M059J (cell line): Measurements from ENCODE around the gene BRIP1. TPM values are rescaled to one million over a fixed set of nuclear protein-coding genes. Genes with fewer than 3 reads are reported as not detected.
"Not testable (repeated sequence)": the region's sequence is repeated elsewhere in the genome, so short reads cannot be mapped to it uniquely, and the experiment has no call there.

Experiments used
- DNase-seq: peaks from one replicate; pipeline ENCODE4 v3.0.0-alpha.2; 2012; ENCODE audit warnings: low read depth
- total RNA-seq: library from RNA; depleted of rRNA; stranded (reverse); fragments of >200 nt; shearing (Covaris generic); gene quantifications from 2 replicates; pipeline ENCODE4 v1.2.3, GENCODE V29; 2014

Gene BRIP1
- total RNA-seq, 1 experiment from 2014 or later, result 20.8 TPM

DNA sequence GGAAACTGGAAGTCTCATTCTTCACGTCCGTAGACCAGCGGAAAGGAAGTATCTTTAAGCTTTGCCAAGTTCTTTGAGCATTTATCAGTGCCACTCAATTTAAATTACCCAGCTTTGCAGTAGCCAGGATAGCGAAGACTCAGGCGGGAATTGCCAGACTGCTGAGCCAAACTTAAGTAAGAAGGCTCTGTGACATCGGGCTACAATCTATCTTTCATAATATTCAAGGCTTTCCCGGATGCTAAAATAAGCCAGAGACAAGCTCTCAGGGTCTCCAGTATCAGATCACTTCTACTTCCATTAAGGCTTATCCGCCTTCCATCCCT lies 436 bp upstream of the BRIP1 start:
- no peak for DNase-seq

GRCh38 chr17:61862105-61862574 lies 1.2 kb downstream of the BRIP1 start:
- peak; percentile 67 for DNase-seq

- DNase-seq, result not testable (repeated sequence)
Observed at GRCh38 chr17:61860397-61860796, 2.9 kb downstream of the BRIP1 start.

GRCh38 chr17:61856035-61856434 lies 7.3 kb downstream of the BRIP1 start:
- no peak for DNase-seq

- no peak for DNase-seq
Observed at GRCh38 chr17:61852857-61853256, 10.5 kb downstream of the BRIP1 start.

- DNase-seq, result no peak
Observed at GRCh38 chr17:61849674-61850073, 13.7 kb downstream of the BRIP1 start.

GRCh38 chr17:61848896-61849295 lies 14.4 kb downstream of the BRIP1 start:
- DNase-seq, result no peak

DNA sequence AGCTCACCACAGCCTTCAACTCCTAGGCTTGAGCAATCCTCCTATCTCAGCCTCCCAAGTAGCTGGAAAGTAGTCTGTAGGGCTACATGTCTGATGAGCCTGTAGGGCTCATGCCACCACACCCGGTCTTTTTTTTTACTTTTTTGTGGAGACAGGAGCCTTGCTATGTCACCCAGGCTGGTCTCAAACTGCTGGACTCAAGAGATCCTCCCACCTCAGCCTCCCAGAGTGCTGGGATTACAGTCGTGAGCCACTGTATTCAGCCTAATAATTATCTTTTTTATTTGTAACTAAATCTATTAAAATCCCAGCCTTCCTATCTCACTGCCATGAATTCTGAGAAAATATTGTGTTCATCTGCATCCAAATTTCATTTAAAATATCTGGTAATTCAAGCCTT lies 15.1 kb downstream of the BRIP1 start:
- DNase-seq, result no peak

DNA sequence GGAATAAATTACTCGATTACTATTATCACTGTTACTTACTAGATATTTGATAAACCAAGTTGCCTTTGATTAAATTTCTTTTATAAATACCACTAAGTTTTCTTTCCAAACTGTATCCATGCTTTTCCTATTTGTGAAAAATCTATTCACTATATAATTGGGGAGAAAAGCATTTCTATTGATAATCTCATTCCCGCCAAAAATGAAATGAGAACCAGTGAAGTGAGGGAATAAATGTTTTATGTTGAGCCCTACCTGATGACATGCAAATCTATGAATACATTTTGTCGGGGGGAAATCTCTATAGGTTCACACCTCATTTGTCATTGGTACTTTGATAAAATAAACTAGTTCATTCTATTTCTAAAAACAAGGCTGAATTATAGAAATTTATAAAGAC lies 15.7 kb downstream of the BRIP1 start:
- DNase-seq, result no peak

GRCh38 chr17:61846761-61847375 lies 16.5 kb downstream of the BRIP1 start:
- DNase-seq, result no peak

GRCh38 chr17:61846088-61846487 lies 17.2 kb downstream of the BRIP1 start:
- DNase-seq, result no peak

DNA sequence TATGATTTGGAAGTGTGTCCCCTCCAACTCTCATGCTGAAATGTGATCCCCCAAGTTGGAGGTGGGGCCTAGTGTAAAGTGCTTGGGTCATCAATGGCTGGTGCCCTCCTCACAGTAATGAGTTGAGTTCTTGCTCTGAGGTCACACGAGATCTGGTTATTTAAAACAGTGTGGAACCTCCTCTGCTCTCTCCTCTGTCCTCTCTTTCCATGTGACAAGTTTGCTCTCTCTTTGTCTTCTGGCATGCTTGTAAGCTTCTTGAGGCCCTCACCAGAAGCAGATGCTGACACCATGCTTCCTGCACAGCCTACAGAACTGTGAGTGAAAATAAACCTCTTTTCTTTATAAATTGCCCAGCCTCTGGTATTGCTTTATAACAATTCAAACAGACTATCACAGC lies 19.9 kb downstream of the BRIP1 start:
- DNase-seq, result no peak

DNA sequence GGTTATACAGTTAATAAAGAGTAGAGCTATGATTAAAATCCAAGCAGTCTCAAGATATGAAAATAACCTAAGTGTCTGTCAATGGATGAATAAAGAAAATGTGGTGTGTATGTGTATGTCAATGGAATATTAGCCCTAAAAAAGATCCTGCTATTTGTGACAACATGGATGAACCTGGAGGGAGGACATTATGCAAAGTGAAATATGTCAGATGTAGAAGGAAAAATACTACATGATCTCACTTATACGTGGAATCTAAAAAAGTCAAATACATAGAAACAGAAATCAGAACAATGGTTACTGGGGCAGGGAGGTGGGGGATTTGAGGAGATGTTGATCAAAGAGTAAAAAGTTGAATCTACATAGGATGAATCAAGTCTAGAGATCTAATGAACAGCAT lies 20.4 kb downstream of the BRIP1 start:
- no peak for DNase-seq

- no peak for DNase-seq
Observed at GRCh38 chr17:61839300-61839786, 24.0 kb downstream of the BRIP1 start.

GRCh38 chr17:61837175-61838051 lies 25.9 kb downstream of the BRIP1 start:
- peak; percentile 66 for DNase-seq

GRCh38 chr17:61836266-61837174 lies 26.8 kb downstream of the BRIP1 start:
- DNase-seq, result peak; percentile 4

- no peak for DNase-seq
Observed at GRCh38 chr17:61835606-61836005, 27.7 kb downstream of the BRIP1 start.

DNA sequence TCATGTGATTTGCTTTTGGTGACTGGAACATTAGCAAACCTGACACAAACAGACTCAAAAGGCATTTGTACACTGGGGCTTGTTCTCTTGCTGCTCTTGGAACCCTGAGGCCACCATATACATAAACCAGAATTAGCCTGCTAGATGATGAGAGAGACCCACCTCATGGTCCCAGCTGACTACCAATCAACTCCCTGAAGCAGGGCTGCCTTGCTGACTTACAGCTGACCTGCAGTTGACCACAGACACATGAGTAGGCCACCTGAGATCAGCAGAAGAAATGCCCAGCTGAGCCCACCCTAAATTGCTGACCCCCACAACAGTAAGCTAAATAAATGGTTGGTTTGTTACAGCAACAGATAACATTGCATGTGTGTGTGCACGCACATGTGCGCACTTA lies 28.7 kb downstream of the BRIP1 start:
- DNase-seq, result peak; percentile 9

DNA sequence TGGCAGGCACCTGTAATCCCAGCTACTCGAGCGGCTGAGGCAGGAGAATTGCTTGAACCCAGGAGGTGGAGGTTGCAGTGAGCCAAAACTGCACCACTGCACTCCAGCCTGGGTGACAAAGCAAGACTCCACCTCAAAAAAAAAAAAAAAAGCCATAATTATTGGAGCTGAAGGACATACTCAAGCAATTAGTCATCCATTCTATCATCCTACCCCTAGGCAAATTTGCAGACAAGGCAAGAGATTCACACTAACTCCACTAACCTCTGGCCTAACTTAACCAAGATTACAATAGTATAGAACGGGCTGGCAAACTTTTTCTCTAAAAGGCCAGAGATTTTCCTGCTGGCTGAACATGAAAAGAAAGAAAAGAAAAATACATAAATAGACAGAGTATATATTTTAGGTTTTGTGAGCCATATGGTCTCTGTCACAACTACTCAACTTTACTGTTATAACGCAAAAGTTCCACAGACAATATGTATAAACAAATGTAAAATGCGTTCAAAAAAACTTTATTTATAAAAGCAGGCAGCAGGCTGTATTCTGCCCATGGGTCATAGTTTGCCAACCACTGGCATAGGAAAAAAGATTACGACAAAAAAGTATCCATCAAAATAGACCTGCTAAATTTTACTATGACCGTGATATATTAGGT lies 29.7 kb downstream of the BRIP1 start:
- peak; percentile 93 for DNase-seq

GRCh38 chr17:61832463-61832862 lies 30.9 kb downstream of the BRIP1 start:
- no peak for DNase-seq

- DNase-seq, result no peak
Observed at GRCh38 chr17:61831099-61831498, 32.2 kb downstream of the BRIP1 start.

GRCh38 chr17:61828694-61829093 lies 34.6 kb downstream of the BRIP1 start:
- no peak for DNase-seq
